Left lung (tissue), 10 donors: ENCODE data around the gene TNRC6A. TPM values are rescaled to one million over a fixed set of nuclear protein-coding genes. Genes with fewer than 3 reads are reported as not detected.

ENCODE experiments used
- ATAC-seq: fragments of 200-7000 bp; cut with Tn5 transposase; one replicate; pipeline ENCODE4 v1.9.1; 2020; ENCODE audit warnings: moderate library complexity
- DNase-seq, 4 donors: peaks; one replicate each; pipeline ENCODE4 v3.0.0-alpha.2; 2013 to 2020
- H3K27ac ChIP-seq, 2 donors: fragments of 200-600 bp; sonication (generic) in 1 of 2; one replicate each; pipeline versions ENCODE4 v1.5.0 to v1.8.0; 2020 to 2021
- H3K27me3 ChIP-seq, 2 donors: fragments of 200-600 bp; sonication (generic) in 1 of 2; one replicate each; pipeline versions ENCODE4 v1.5.0 to v1.8.0; 2020 to 2021
- H3K36me3 ChIP-seq, 2 donors: fragments of 200-600 bp; sonication (generic) in 1 of 2; one replicate each; pipeline versions ENCODE4 v1.5.0 to v1.8.0; 2020 to 2021
- H3K4me1 ChIP-seq, 2 donors: fragments of 200-600 bp; one replicate each; pipeline ENCODE4 v1.8.0; 2021
- H3K4me3 ChIP-seq, 2 donors: fragments of 200-600 bp; sonication (generic) in 1 of 2; one replicate each; pipeline versions ENCODE4 v1.5.0 to v1.8.0; 2020 to 2021; ENCODE audit warnings: mild to moderate bottlenecking in 1 of 2
- H3K9me3 ChIP-seq, 2 donors: fragments of 200-600 bp; sonication (generic) in 1 of 2; one replicate each; pipeline versions ENCODE4 v1.5.0 to v1.8.0; 2020 to 2021
- CTCF ChIP-seq, 2 donors: fragments of 200-600 bp; sonication (generic) in 1 of 2; IDR thresholded peaks; one replicate each; pipeline versions ENCODE4 v1.5.0 to v1.8.0; 2021; ENCODE audit warnings: antibody characterized with exemption in 2 of 2
- intact Hi-C, 2 donors: fragments of 100-400 bp; cut with DNase I; formaldehyde crosslinking; loops; one replicate each; pipeline versions ENCODE4 v1.11.2 to v1.14.2; 2022
- polyA plus RNA-seq, 6 donors: library from polyadenylated mRNA; unstranded; fragments of 120-200 nt; gene quantifications; one replicate each; pipeline ENCODE4 v1.2.1, GENCODE V29; 2013; ENCODE audit not compliant: insufficient read length in 6 of 6
- total RNA-seq, 2 donors: library from RNA; stranded (reverse); fragmentation: NEBNext Ultra II Directional; extraction: Animal tissue kit (Norgen Biotek cat#: 25700); gene quantifications; one replicate each; pipeline ENCODE4 v1.2.1, GENCODE V29; 2021
- donor health status: DM: no; HTN: yes; CAD: no.
- donor health status: DM: no; HTN: no; CAD: no.

TNRC6A gene
- total and polyA plus RNA-seq, 8 donors, result 34.0 to 81.2 (median 72.7) TPM

GRCh38 chr16:24755201-24755874, 25.9 kb downstream of the TNRC6A start:
- Histone ChIP-seq H3K27ac (no peak overlapping the region), H3K36me3 (peaks cover 0 to 12% of the 10 kb centered on the region in 2 donors), H3K27me3 (no peaks in the 10 kb centered on the region), H3K4me1 (peaks cover 0 to 20% of the 10 kb centered on the region in 2 donors), H3K9me3 (no peaks in the 10 kb centered on the region), H3K4me3 (no peak overlapping the region)
- DNase-seq (no peak), ATAC-seq (no peak)
- intact Hi-C loops, result no loop called here
- no peak for TF ChIP-seq CTCF (IDR thresholded peaks at IDR 0.05)

GRCh38 chr16:24758373-24758772, 28.9 kb downstream of the TNRC6A start:
- ATAC-seq (no peak), DNase-seq (no peak)
- Histone ChIP-seq H3K36me3 (peaks cover 0 to 26% of the 10 kb centered on the region in 2 donors), H3K27me3 (no peaks in the 10 kb centered on the region), H3K4me1 (peaks cover 0 to 6% of the 10 kb centered on the region in 2 donors), H3K4me3 (no peak overlapping the region), H3K9me3 (no peaks in the 10 kb centered on the region), H3K27ac (no peak overlapping the region)
- intact Hi-C loops, result no loop called here
- TF ChIP-seq CTCF (IDR thresholded peaks at IDR 0.05), result no peak

- ATAC-seq, result no peak
- Histone ChIP-seq H3K4me1 (peaks cover 0 to 6% of the 10 kb centered on the region in 2 donors), H3K27ac (no peak overlapping the region), H3K36me3 (peaks cover 0 to 26% of the 10 kb centered on the region in 2 donors), H3K4me3 (no peak overlapping the region), H3K27me3 (no peaks in the 10 kb centered on the region), H3K9me3 (no peaks in the 10 kb centered on the region)
- intact Hi-C loops, result no loop called here
- DNase-seq, result no peak
- TF ChIP-seq CTCF (IDR thresholded peaks at IDR 0.05), result no peak
Observed at GRCh38 chr16:24759006-24759405, 29.6 kb downstream of the TNRC6A start.

- no peak overlapping the region for H3K4me3 ChIP-seq
- TF ChIP-seq CTCF (IDR thresholded peaks at IDR 0.05), result no peak
- H3K27me3 ChIP-seq, result no peaks in the 10 kb centered on the region
- H3K36me3 ChIP-seq, result peaks cover 0 to 26% of the 10 kb centered on the region in 2 donors
- peaks cover 0 to under 1% of the 10 kb centered on the region in 2 donors for H3K4me1 ChIP-seq
- intact Hi-C loops, result no loop called here
- H3K9me3 ChIP-seq, result no peaks in the 10 kb centered on the region
- ATAC-seq (no peak), DNase-seq (no peak)
- H3K27ac ChIP-seq, result no peak overlapping the region
Observed at GRCh38 chr16:24761526-24761925, 32.1 kb downstream of the TNRC6A start.

- Histone ChIP-seq H3K27me3 (no peaks in the 10 kb centered on the region), H3K9me3 (no peaks in the 10 kb centered on the region), H3K4me3 (no peak overlapping the region), H3K36me3 (peaks cover 0 to 20% of the 10 kb centered on the region in 2 donors), H3K27ac (no peak overlapping the region), H3K4me1 (no peaks in the 10 kb centered on the region)
- ATAC-seq, result no peak
- TF ChIP-seq CTCF (IDR thresholded peaks at IDR 0.05), result no peak
- DNase-seq, result no peak
- intact Hi-C loops, result no loop called here
Observed at GRCh38 chr16:24764916-24765315, 35.5 kb downstream of the TNRC6A start.
